GM10248 (cell line): ENCODE data around the gene PADI2.

Experiments used
- CTCF ChIA-PET: fragments of 300-600 bp; sonication (Branson Sonifier 250); formaldehyde crosslinking; extraction: SDS; loops from one replicate; lab custom pipeline; 2021; ENCODE audit warnings: antibody characterized with exemption; lab: Yijun Ruan, JAX
- POLR2A ChIA-PET: fragments of 350-650 bp; sonication (Branson Sonifier 250); formaldehyde crosslinking; extraction: SDS; loops from one replicate; lab custom pipeline; 2020; ENCODE audit warnings: antibody characterized with exemption; lab: Yijun Ruan, JAX
- DNase-seq: peaks from one replicate; pipeline ENCODE4 v3.0.0; 2012; ENCODE audit errors: extremely low spot score
- CTCF ChIP-seq: IDR thresholded peaks from 2 replicates; pipeline ENCODE4 v1.5.1; 2012; ENCODE audit warnings: mild to moderate bottlenecking, low read depth; ENCODE audit errors: extremely low read depth, missing control alignments, control extremely low read depth

Gene PADI2

GRCh38 chr1:17024721-17025120, 94.5 kb downstream of the PADI2 start:
- CTCF ChIA-PET = interaction anchor here (1.1 to 3.0 kb wide), 2 partner anchors 11 to 73 kb away, joined by 3 to 16 read pairs; partner anchors contain the start of gene ATP13A2
- DNase-seq = no peak
- POLR2A ChIA-PET = interaction anchor here (0.6 kb wide), 1 partner anchor 15 kb away, joined by 4 read pairs; no protein-coding TSS in a partner anchor
- TF ChIP-seq CTCF = no peak

- ChIA-PET CTCF (interaction anchor here (0.9 to 3.0 kb wide), 9 partner anchors 8 to 403 kb away, joined by 3 to 16 read pairs (median 4); partner anchors contain the start of genes ATP13A2 and SDHB), POLR2A (interaction anchor here (0.6 kb wide), 1 partner anchor 413 kb away, joined by 3 read pairs; no protein-coding TSS in a partner anchor)
- TF ChIP-seq CTCF = no peak
- DNase-seq = no peak
These were observed 95.7 kb downstream of the PADI2 start for GRCh38 chr1:17023573-17023972.

- ChIA-PET POLR2A (interaction anchor here (0.6 kb wide), 1 partner anchor 413 kb away, joined by 3 read pairs; no protein-coding TSS in a partner anchor), CTCF (interaction anchor here (0.8 to 3.0 kb wide), 10 partner anchors 8 to 402 kb away, joined by 3 to 16 read pairs (median 4); partner anchors contain the start of genes ATP13A2 and SDHB)
- TF ChIP-seq CTCF = no peak
- DNase-seq = no peak
These were observed 96.1 kb downstream of the PADI2 start for GRCh38 chr1:17023102-17023501.

GRCh38 chr1:17021896-17022295, 97.4 kb downstream of the PADI2 start:
- DNase-seq = no peak
- CTCF ChIA-PET = interaction anchor here (0.9 to 3.0 kb wide), 5 partner anchors 9 to 401 kb away, joined by 3 to 16 read pairs (median 3); partner anchors contain the start of gene ATP13A2
- no peak for TF ChIP-seq CTCF
- POLR2A ChIA-PET = no interaction called here

GRCh38 chr1:17020502-17020901, 98.7 kb downstream of the PADI2 start:
- no peak for TF ChIP-seq CTCF
- CTCF ChIA-PET = interaction anchor here (1.1 kb wide), 1 partner anchor 28 kb away, joined by 4 read pairs; no protein-coding TSS in a partner anchor
- POLR2A ChIA-PET = no interaction called here
- DNase-seq = no peak

GRCh38 chr1:17018849-17019248, 100.4 kb downstream of the PADI2 start:
- POLR2A ChIA-PET = interaction anchor here (1.2 kb wide), 1 partner anchor 114 kb away, joined by 3 read pairs; no protein-coding TSS in a partner anchor

More at GRCh38 chr1:17018849-17019248, 100.4 kb downstream of the PADI2 start:
- no peak for TF ChIP-seq CTCF
- no peak for DNase-seq
- CTCF ChIA-PET = interaction anchor here (0.7 to 1.9 kb wide), 5 partner anchors 12 to 67 kb away, joined by 3 to 8 read pairs (median 3); no protein-coding TSS in a partner anchor
